HL-60 (cell line): ENCODE measurements around the gene FAM107B.

Source experiments
- GABPA ChIP-seq: IDR thresholded peaks from 2 replicates; pipeline ENCODE4 v1.6.1; 2012; ENCODE audit warnings: low read depth
- POLR2AphosphoS5 ChIP-seq: IDR thresholded peaks from 2 replicates; pipeline ENCODE4 v1.6.1; 2012; ENCODE audit warnings: low read depth
- TF ChIP-seq, protein P1 (sequence below): IDR thresholded peaks from one replicate; pipeline ENCODE4 v1.5.1; 2011; ENCODE audit warnings: low read length, control low read depth, inconsistent platforms; ENCODE audit not compliant: insufficient read depth
- TF ChIP-seq, protein P2 (sequence below): IDR thresholded peaks from 2 replicates; pipeline ENCODE4 v1.6.1; 2012; ENCODE audit warnings: low read depth; ENCODE audit not compliant: insufficient replicate concordance

DNA sequence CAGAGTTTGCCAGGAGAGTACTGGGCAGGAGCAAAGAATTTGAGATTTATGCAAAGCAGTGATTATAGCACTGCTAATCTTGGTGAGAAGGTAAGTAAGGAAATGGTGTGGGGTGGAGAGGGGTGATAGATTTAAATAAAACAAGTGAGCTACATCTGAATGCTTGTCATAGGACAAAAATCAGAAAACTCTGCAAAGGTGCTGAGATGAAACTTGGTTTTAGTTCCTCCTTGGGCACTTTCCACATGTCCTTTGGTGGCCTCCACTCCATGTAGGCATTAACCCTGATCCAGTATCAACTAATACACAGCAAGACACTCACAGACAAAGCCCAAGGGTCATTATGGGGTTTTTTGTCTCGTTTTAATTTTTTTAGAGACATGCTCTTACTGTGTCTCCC, 25.7 kb upstream of the FAM107B start:
- TF ChIP-seq, protein P1, sequence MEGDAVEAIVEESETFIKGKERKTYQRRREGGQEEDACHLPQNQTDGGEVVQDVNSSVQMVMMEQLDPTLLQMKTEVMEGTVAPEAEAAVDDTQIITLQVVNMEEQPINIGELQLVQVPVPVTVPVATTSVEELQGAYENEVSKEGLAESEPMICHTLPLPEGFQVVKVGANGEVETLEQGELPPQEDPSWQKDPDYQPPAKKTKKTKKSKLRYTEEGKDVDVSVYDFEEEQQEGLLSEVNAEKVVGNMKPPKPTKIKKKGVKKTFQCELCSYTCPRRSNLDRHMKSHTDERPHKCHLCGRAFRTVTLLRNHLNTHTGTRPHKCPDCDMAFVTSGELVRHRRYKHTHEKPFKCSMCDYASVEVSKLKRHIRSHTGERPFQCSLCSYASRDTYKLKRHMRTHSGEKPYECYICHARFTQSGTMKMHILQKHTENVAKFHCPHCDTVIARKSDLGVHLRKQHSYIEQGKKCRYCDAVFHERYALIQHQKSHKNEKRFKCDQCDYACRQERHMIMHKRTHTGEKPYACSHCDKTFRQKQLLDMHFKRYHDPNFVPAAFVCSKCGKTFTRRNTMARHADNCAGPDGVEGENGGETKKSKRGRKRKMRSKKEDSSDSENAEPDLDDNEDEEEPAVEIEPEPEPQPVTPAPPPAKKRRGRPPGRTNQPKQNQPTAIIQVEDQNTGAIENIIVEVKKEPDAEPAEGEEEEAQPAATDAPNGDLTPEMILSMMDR, result no peak
- TF ChIP-seq, protein P2, sequence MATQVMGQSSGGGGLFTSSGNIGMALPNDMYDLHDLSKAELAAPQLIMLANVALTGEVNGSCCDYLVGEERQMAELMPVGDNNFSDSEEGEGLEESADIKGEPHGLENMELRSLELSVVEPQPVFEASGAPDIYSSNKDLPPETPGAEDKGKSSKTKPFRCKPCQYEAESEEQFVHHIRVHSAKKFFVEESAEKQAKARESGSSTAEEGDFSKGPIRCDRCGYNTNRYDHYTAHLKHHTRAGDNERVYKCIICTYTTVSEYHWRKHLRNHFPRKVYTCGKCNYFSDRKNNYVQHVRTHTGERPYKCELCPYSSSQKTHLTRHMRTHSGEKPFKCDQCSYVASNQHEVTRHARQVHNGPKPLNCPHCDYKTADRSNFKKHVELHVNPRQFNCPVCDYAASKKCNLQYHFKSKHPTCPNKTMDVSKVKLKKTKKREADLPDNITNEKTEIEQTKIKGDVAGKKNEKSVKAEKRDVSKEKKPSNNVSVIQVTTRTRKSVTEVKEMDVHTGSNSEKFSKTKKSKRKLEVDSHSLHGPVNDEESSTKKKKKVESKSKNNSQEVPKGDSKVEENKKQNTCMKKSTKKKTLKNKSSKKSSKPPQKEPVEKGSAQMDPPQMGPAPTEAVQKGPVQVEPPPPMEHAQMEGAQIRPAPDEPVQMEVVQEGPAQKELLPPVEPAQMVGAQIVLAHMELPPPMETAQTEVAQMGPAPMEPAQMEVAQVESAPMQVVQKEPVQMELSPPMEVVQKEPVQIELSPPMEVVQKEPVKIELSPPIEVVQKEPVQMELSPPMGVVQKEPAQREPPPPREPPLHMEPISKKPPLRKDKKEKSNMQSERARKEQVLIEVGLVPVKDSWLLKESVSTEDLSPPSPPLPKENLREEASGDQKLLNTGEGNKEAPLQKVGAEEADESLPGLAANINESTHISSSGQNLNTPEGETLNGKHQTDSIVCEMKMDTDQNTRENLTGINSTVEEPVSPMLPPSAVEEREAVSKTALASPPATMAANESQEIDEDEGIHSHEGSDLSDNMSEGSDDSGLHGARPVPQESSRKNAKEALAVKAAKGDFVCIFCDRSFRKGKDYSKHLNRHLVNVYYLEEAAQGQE, result no peak
- TF ChIP-seq GABPA (no peak), POLR2AphosphoS5 (no peak)
